NB4 (cell line): ENCODE measurements around the gene STK11IP.
A peak's percentile ranks its signal among the peaks of the same experiment; 100 is the strongest.

Source experiments
- DNase-seq: peaks from one replicate; pipeline ENCODE4 v3.0.0; 2010; ENCODE audit warnings: low read depth
- H3K4me3 ChIP-seq: one replicate; pipeline ENCODE4 v1.5.1; 2011; ENCODE audit warnings: mild to moderate bottlenecking, low read depth, low read length, moderate library complexity
- CTCF ChIP-seq: IDR thresholded peaks from one replicate; pipeline ENCODE4 v1.5.1; 2012; ENCODE audit warnings: low read depth, low read length
- MAX ChIP-seq: IDR thresholded peaks from 2 replicates; pipeline ENCODE4 v1.6.1; 2011; ENCODE audit warnings: low read depth, low read length
- MYC ChIP-seq: IDR thresholded peaks from 2 replicates; pipeline ENCODE4 v1.6.1; 2011; ENCODE audit warnings: low read depth, low read length
- POLR2A ChIP-seq: IDR thresholded peaks from 2 replicates; pipeline ENCODE4 v1.6.1; 2011; ENCODE audit warnings: mild to moderate bottlenecking; ENCODE audit not compliant: insufficient read length; ENCODE audit errors: extremely low read depth

STK11IP gene

DNA sequence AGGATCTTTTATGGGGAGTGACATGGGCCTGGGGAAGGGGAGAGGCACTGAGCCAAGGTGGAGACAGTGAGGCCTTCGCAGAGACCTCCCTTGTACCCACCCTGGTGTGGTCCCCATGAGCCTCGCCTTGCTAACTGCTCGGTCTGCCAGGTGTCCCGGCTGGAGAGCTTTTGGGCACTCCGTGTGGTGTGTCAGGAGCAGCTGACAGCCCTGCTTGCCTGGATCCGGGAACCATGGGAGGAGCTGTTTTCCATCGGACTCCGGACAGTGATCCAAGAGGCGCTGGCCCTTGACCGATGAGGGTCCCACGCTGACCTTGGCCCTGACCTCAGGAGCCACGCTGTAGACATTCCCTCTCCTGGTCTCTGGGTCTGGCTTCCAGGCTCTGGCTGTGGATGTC, 18.2 kb downstream of the STK11IP start:
- TF ChIP-seq CTCF, result no peak
- no peak for TF ChIP-seq POLR2A
- TF ChIP-seq MYC, result no peak
- no peak for TF ChIP-seq MAX
- H3K4me3 ChIP-seq, result no peak overlapping the region
- no peak for DNase-seq

DNA sequence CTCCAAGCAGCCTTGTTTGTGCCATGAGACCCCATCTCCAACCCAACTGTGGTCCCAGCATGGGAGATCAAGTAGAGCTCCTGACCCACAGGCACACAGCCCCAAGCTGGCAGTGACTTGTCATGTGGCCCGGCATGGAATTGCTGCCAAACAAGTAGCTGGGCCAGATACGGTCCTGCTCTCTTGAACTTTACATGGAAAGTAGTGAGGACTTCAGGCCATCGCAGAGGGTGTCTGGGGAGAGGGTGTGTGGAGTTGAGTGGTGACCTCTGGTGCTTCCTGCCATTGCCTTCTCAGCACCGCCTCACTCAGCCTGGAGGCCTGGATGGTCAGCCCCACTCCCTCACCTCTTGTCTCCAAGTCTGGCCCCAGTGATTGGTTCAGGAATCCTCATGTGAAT, 18.9 kb downstream of the STK11IP start:
- no peak overlapping the region for H3K4me3 ChIP-seq

DNA sequence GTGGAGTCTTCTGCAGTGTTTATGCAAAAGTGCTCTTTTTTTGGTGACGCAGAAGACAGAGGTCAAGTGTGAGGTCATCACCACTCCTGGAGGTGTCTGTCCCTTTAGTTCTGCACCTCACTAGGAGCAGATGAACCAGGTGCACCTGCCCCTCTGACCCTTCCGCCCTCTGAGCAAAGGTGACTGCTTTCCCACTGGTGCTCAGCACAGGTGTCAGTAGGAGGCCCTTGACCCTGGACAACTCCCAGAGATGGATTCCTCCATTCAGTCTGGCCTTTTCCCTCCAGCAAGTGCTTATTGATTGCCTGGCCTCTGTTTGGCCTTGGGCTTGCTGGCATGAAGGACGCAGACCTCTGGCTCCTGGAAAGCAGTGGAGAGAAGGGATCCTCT, 21.1 kb downstream of the STK11IP start:
- TF ChIP-seq MYC, result no peak
- TF ChIP-seq CTCF, result no peak
- TF ChIP-seq MAX, result no peak
- no peak for TF ChIP-seq POLR2A
- H3K4me3 ChIP-seq, result no peak overlapping the region
- no peak for DNase-seq

More for the DNA sequence above, 18.9 kb downstream of the STK11IP start:
- no peak for TF ChIP-seq MAX
- no peak for TF ChIP-seq POLR2A
- TF ChIP-seq CTCF, result no peak
- no peak for TF ChIP-seq MYC
- DNase-seq, result no peak

DNA sequence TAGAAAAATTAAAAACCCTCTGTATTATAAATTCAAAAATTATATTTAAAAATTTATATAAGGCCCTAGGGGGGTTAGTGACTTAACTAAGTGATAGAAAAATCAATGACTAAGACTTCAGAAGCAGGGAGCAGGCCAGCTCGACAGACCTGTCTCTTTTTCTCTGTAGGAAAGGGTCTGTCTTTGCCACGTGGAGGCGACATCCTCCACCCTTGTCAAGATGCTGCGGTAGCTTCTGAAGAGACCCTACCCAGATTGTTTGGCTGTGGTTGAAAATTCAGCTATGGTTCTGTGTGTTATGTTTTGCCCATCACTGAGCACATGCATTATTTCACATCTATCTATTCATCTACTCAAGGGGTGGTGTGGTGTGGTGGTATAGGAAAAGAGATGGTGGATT, 21.6 kb downstream of the STK11IP start:
- no peak overlapping the region for H3K4me3 ChIP-seq
- TF ChIP-seq MAX (no peak), CTCF (peak; percentile 14), MYC (no peak), POLR2A (no peak)
- DNase-seq, result no peak

DNA sequence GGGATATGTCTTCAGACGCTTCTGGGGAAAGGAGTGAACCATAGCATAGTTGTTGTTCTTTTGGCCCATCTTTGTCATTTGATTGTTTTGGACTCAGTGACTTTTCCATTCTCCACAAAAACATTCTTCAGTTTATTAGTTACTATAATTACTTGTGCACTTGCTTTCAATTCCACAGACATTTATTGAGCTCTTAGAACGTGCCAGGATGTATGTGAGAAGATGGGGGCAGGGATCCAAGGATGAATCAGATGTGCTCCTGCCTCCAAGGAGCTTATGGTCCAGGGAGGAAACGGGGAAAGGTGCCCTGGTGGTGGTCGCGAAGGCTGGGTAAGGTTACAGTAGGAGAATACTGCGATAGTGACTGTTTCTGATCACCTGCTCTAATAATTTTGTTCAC, 22.9 kb downstream of the STK11IP start:
- H3K4me3 ChIP-seq, result no peak overlapping the region
- no peak for TF ChIP-seq CTCF
- no peak for TF ChIP-seq MAX
- no peak for TF ChIP-seq MYC
- TF ChIP-seq POLR2A, result no peak
- no peak for DNase-seq

- H3K4me3 ChIP-seq, result no peak overlapping the region
- DNase-seq, result no peak
- no peak for TF ChIP-seq POLR2A
- TF ChIP-seq MAX, result no peak
- no peak for TF ChIP-seq MYC
- no peak for TF ChIP-seq CTCF
Observed at GRCh38 chr2:219621935-219622334, 24.3 kb downstream of the STK11IP start.
